ENCODE measurements around the gene MICAL2.

MICAL2 gene

DNA sequence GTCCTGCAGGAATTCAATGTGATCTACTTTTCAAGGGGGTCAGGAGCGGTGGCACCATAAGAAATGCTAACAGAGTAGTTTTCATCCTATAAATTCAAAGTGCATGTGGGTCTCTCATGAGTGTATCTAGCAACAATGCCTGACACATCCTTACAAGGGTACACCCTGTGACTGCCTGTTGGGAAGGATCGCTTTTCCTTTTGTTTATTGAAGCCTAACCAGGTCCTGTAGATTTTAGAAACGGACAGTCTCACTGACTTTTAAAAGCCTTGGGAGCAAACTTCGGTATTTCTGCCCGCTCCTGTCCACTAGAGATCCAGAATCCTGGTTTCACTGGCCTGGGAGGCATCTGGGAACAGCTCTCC, 102.4 kb downstream of the MICAL2 start:
- no peak for DNase-seq

DNA sequence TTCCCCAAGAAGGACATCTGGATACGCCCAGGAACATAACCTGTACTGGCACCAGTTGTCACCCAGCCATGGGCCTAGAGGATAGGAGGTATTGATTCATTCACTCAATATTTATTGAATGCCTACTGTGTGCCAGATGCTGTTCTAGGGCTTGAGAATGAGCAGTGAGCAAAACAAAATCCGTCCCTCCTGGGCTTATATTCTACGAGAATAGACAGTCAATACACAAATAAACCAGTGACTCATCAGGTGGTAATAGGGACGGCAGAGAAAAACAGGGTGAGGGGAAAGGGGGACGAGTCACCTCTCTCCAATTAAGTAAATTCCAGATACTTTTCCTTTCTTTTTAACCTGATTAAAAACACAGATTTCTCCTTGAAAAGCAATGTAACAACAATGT, 103.5 kb downstream of the MICAL2 start:
- DNase-seq, result no peak

DNA sequence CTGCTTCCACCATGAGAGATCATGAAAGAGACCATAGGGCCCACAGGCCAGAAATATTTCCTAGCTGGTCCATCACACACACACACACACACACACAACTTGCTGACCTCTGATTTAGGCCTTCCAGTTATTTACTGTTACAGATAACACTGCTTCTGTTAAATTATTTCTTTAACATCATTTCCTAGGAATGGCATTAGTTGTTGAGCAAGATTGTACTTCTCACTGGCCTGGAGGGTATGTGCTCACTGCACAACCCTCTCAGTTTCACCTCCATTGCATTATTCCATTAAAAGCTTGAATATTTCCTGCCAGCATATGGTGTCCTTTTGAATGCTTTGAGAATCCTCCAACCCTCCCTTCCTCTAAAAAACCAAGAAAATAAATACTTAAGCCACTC, 104.4 kb downstream of the MICAL2 start:
- DNase-seq, result no peak

GRCh38 chr11:12215181-12215593, 104.8 kb downstream of the MICAL2 start:
- no peak for DNase-seq

DNA sequence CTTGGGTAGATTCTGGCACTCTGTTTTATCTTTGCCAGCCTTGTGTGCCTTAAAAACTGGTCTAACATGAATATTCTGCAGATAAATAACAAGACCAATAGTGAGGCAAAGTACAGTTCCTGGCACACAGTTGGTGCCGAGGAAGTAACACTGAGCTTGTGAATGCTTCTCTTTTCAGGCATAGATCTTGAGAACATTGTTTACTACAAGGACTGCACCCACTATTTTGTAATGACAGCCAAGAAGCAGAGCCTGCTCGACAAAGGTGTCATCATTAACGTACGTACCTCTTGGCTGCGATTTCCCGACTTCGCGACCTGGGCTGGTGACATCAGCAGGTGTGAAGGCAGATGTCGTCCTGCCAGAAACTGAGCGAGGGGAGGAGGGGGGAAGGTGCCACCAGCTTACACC, 105.7 kb downstream of the MICAL2 start:
- no peak for DNase-seq

DNA sequence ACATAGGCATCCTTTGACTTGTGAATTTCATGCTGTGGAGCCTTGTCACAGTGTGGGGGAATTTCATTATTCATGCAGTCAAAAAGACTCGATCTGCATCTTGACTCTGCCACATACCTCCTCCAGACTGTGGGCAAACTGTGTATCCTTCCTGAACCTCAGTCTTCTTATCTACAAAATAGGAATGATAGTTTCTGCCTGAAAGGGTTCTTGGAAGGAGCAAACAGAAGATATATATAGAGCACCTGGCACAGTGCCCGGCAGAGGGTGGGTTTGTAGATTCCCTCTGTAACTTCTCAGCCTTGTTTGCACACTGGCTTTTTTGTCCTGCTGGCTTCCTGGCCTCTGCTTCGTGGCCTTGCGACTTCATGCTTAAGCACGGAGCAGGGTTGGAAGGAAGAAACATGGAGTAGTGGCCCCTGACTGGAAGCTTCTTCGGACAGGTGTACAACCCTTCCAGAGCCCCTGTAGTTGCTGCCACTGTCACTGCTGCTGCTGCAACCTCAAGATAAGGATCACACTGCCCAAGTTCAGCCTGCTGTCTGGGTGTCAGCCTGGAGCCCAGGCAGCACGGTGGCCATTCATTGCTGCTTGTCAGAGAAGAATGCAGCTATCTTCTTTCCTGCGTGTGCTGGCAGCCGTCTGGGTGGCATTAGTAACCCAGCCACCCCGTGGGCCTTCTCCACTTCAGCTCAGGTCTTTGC, 106.4 kb downstream of the MICAL2 start:
- peak; percentile 42 for DNase-seq

DNA sequence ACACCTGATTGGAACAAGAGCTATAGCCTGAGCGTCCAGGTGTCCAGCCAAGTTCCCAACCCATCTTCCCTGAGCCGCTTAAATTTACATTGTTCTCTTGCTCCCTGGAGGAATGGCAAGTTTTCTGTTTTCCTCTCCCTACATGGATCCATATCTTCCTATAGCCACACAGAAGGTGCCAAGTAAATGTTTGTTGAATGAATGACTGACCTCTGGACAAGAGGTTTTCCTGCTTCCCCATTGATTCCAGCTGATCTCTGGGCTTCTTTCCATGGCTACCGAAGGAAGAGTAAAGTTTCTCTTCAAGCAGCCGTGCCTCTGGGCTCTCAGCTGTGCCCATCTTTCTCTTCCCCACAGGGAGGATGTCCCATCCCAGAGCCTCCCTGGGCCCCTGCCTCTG, 107.5 kb downstream of the MICAL2 start:
- no peak for DNase-seq

DNA sequence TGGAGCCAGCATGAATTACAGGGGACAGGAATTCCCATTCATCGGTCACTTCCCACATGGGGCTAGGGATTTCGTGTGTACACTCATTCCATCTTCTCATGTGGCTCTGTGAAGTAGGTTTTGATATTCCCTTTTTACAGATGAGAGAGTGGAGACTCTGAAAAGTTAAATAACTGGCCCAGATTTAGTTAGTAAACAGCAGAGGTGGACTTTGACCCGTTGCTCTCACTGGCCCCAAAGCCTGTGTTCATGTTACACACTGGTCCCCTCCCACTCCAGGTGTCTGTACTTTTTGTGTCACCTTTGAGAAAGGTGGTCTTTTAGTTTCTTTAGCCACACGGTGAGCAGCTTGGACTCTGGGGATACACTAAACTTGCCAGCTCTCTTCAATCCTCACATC, 108.5 kb downstream of the MICAL2 start:
- DNase-seq, result no peak

DNA sequence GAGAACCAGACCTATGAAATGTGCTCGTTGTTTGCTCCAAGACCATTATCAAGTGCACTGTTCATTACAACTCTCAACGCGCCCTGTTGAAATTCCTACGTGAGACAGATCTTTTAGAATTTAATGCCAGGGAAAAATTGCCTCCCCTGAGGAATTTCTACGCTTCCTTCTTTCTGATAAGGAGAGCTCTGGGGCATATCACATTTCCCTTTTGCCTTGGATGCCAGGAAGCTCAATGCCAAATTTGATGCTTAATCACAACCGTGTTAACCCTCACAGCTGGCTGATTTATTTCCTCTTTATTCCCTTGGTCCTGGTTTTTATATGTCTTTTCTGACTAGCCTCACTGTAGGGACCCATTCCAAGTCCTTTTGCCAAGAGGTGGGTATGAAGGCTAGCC, 109.4 kb downstream of the MICAL2 start:
- no peak for DNase-seq

DNA sequence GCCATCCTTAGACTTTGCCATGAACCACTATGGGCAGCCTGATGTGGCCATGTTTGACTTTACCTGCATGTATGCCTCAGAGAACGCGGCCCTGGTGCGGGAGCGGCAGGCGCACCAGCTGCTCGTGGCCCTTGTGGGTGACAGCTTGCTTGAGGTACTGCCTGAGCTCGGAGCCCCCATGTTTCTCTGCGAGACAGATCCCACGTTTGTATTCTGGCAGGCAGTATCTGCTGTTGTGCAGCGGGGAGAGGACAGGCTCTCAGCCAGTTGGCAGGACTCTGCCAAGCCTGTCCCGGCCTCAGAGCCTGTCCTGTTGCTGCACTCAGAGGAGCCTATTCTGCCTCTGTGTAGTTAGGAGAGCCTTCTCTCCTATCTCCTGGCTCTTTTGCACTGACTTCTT, 109.9 kb downstream of the MICAL2 start:
- DNase-seq, result no peak

- no peak for DNase-seq
Observed at GRCh38 chr11:12221051-12221535, 110.7 kb downstream of the MICAL2 start.

GRCh38 chr11:12222055-12222792, 111.8 kb downstream of the MICAL2 start:
- DNase-seq, result peak; percentile 60

DNA sequence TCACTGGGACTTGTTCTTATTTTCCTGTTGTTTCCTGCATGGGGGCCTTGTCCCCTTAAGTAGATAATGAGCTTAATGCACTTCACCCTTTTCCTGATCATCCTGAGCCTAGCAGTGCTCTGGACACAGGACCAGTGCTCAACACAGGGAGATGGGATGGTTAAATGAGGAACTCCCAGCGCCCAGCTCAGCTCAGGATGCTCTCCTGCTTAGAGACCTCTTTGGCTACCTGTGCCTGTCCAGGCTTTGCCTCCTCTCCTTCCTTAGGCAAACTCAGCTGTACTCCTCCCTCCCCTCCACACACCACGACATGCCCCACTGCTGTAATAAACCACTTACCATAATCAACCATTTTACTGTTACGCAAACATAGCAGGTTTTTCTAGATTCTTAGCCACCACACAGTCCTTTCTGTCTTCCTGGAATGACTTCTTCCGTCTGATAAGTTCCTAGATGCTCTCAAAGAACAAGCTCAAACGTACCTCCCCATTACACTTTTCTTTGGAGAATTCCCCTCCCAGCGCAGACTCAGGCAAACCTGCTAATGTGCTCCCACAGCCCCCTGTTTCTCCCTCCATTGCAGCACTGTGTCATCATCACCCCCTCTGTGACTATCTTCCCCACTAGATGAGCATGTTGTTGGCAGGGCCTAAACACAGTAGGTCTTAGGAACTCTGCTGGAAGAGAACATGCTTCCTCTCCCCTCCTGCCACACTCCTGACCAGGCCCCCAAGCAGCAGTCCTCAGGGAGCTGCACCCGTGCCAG, 113.6 kb downstream of the MICAL2 start:
- peak; percentile 63 for DNase-seq

- peak; percentile 94 for DNase-seq
Observed at GRCh38 chr11:12224537-12224893, 114.1 kb downstream of the MICAL2 start.

DNA sequence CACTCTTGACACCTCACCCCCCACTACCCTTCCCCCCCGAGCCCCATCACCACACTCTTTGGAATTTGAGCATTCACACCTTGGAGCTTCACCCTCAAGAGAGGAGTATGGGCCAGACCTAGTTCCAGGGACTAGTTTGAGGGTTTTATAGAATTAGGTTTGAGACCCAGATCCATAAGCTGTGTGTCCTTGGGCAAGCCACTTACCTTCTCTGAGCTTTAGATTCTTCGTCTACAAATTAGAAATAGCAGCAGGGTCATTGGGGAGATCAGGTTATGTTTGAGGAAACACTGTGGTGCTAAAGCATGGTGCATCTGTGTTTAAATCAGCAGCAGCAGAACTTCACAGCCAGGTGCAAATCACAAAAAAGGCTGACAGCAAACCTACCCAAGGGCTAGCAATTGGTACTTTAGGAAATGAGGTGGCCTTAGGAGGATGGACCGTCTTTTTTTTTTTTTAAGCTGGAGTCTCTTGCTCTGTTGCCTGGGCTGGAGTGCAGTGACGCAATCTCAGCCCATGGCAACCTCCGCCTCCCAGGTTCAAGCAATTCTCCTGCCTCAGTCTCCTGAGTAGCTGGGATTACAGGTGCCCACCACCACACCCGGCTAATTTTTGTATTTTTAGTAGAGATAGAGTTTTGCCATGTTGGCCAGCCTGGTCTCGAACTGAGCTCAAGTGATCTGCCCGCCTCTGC, 114.8 kb downstream of the MICAL2 start:
- DNase-seq, result no peak

DNA sequence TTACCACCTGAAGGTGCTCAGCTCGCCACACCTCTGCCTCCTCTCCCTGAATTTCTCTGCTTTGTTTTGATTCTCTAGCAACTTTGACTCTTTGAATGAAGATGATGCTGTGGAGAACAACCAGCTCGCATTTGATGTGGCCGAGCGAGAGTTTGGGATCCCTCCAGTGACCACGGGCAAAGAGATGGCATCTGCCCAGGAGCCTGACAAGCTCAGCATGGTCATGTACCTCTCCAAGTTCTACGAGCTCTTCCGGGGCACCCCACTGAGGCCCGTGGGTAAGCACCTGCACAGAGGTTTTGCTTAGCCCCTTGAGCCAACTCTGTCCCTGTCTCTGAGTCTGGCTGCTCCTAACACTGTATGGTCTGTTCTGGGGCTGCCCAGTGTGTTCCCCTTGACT, 115.7 kb downstream of the MICAL2 start:
- DNase-seq, result no peak

DNA sequence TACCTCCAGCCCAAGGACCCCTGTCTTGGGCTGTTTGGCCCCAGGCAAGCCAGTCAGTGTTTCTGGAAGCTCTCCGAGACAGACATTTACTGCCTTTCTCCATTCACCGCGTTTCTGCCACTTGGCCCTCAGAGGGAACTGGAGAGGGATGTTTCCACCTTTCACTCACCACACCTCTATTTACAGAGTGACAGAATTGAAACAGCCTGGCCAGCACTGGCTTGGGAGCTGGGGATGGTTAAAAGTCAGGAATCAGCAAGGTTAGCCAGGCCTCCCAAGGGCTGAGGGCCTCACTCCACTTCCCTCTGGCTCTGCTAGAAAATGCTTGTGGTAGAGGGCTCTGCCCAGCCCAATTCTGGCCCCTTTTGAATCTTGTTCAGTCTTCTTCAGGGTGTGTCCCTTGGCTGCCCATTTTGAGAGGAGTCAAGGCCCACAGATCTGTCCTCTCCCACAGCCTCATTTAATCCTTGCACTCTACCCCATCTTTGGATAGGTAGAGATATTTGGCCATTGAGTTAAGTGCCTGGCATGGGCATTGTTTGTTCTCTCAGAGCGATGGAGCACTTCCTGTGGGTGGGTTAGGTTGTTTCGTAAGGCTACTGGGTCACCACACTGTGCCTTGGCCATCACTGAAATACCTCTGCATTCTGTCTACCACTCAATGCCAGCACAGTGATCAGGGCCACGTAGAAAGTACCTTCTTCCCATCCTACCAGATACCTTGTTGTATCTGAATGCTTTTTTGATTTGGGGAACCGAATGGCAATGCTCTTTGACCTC, 119.2 kb downstream of the MICAL2 start:
- DNase-seq, result no peak

GRCh38 chr11:12232160-12232559, 121.8 kb downstream of the MICAL2 start:
- no peak for DNase-seq

DNA sequence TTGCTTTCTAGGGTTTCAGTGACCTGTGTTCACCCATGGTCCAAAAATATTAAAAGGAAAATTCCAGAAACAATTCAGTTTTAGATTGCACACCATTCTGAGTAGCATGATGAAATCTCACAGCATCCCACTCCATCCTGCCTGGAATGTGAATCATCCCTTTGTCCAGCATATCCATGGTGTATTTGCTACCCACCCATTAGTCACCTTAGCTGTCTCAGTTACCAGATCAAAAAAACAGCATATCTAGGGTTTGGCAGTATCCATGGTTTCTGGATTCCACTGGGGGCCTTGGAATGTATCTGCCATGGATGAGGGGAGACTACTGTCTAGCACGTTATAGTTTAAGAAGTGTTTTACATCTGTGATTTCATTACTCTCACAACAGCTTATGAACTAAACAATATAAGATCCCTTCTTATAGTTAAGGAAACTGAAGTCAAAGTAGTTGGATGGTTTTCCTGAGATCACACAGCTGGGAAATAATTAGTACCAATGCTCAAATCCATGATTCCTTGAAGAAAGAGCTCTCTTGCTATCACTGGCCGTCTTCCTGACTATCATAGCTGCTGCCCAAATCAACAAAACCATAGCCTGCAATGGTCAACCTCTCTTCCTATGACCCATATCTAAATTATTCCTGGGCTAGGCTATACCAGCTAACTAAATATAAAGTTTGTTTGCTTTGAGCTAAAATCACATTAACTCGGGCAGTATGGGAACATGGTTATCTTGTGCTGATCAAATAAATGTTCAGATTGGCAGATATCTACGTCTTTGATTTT, 122.6 kb downstream of the MICAL2 start:
- DNase-seq, result no peak

DNA sequence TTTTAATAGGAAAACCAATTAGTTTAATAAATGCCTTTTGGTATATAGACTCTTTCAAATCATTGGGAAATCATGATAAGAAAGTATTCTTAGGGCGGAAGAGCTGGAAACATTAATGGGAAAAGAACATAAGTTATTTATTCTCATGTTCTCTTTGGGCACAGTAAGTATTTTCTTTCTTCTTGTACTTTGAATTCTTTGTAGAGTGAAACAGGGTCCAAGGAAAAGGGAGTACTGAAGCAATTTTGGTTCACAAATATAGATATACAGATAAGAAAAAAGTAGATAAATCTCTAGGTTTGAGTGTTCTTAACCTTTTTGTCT, 123.2 kb downstream of the MICAL2 start:
- DNase-seq, result no peak

DNA sequence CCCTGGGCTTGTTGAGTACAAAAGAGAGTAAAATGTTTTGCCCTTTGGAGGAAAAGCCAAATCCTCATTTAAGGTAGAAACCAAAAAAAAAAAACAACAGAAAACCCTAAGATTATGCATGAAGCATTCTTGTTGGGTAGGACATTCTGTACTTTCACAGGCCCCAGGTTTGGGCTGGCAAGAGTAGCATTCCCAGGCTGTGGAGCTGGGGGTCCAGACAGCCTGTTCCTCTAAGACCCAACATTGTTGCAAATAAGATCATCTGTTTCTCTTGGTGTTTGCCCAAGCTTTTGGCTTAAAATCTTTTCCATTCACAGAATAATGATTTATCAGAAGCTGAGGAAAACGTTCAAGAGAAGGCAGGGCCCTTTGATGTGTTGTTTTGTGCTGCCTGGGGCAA, 123.8 kb downstream of the MICAL2 start:
- DNase-seq, result no peak

DNA sequence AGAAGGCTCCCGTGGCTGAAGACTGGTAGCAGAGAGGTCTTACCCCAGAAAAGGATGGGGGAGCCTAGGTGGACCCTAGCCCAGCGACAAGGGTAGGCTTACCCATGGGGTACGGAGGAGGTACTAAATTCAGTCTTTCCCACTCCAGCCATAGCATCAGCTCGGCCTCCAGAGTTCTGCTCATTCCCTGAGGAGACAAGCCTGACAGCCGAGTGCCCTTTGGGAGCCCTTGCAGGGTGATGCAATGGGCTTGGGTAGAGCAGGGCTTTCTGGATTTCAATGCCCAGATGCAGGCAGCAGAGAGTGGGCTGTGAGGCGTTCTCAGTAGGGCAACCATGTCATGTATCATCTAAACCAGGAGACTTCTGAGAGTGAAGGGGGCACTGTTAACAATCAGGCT, 124.7 kb downstream of the MICAL2 start:
- DNase-seq, result no peak
